ENCODE data around the gene FASTKD2.

- TF ChIP-seq CTCF (IDR thresholded peaks at IDR 0.05) (no peak), POLR2AphosphoS5 (IDR thresholded peaks at IDR 0.05) (no peak)
Observed at GRCh38 chr2:206739271-206739670, 26.1 kb upstream of the FASTKD2 start.
